GM21360 (cell line): ENCODE data around the gene NANOS3.

Source experiments
- ATAC-seq: cut with Tn5 transposase; IDR thresholded peaks from one replicate; pipeline ENCODE4 v1.9.1; 2021; ENCODE audit warnings: mild to moderate bottlenecking, moderate library complexity; ENCODE audit not compliant: unreplicated experiment

NANOS3 gene

GRCh38 chr19:13884726-13885591 lies 8.0 kb downstream of the NANOS3 start:
- ATAC-seq = no peak

- no peak for ATAC-seq
These were observed 9.0 kb downstream of the NANOS3 start for GRCh38 chr19:13885826-13886365.

- no peak for ATAC-seq
These were observed 10.1 kb downstream of the NANOS3 start for GRCh38 chr19:13887018-13887436.

- no peak for ATAC-seq
These were observed 10.6 kb downstream of the NANOS3 start for GRCh38 chr19:13887517-13887916.

GRCh38 chr19:13888281-13888680 lies 11.3 kb downstream of the NANOS3 start:
- no peak for ATAC-seq

GRCh38 chr19:13890136-13890535 lies 13.2 kb downstream of the NANOS3 start:
- ATAC-seq = no peak

GRCh38 chr19:13892870-13893269 lies 15.9 kb downstream of the NANOS3 start:
- ATAC-seq = no peak

GRCh38 chr19:13894552-13894951 lies 17.6 kb downstream of the NANOS3 start:
- no peak for ATAC-seq

- ATAC-seq = no peak
These were observed 19.3 kb downstream of the NANOS3 start for GRCh38 chr19:13896227-13896626.

- ATAC-seq = no peak
These were observed 22.5 kb downstream of the NANOS3 start for GRCh38 chr19:13899393-13899792.

GRCh38 chr19:13899912-13900584 lies 23.1 kb downstream of the NANOS3 start:
- no peak for ATAC-seq

- no peak for ATAC-seq
These were observed 26.1 kb downstream of the NANOS3 start for GRCh38 chr19:13902993-13903555.

GRCh38 chr19:13905634-13906520 lies 28.9 kb downstream of the NANOS3 start, which contains the start of the genes BRME1 and CC2D1A:
Gene BRME1 (minus strand): TSS chr19:13906117. CDS start chr19:13904892, 1,225 bp downstream.
Gene CC2D1A (plus strand): TSS chr19:13906201. CDS start chr19:13906442, 241 bp downstream.
- peak; percentile 83 for ATAC-seq

GRCh38 chr19:13906521-13906904 lies 29.6 kb downstream of the NANOS3 start:
- peak; percentile 14 for ATAC-seq

GRCh38 chr19:13906910-13907309 lies 30.0 kb downstream of the NANOS3 start:
- ATAC-seq = no peak

GRCh38 chr19:13908674-13909073 lies 31.7 kb downstream of the NANOS3 start:
- no peak for ATAC-seq

- no peak for ATAC-seq
These were observed 32.5 kb downstream of the NANOS3 start for GRCh38 chr19:13909430-13909829.

- ATAC-seq = no peak
These were observed 36.4 kb downstream of the NANOS3 start for GRCh38 chr19:13913352-13913751.

GRCh38 chr19:13914777-13915176 lies 37.8 kb downstream of the NANOS3 start:
- ATAC-seq = no peak

- no peak for ATAC-seq
These were observed 41.0 kb downstream of the NANOS3 start for GRCh38 chr19:13917888-13918406.
